ENCODE data around the gene AFG3L2. TPM values are rescaled to one million over a fixed set of nuclear protein-coding genes. Genes with fewer than 3 reads are reported as not detected.

AFG3L2 gene
- total and polyA plus RNA-seq, 2 of the 8 experiments (the other 6 are each of a cell fraction or from before 2014, with no cell fraction given): 29.7 to 84.8 TPM

GRCh38 chr18:12330766-12331165, 46.3 kb downstream of the AFG3L2 start:
- no peak overlapping the region for H4K8ac ChIP-seq (ENCODE audit: extremely low read depth, insufficient read depth, low read length)
- H4K20me1 ChIP-seq (replicated peaks in 1 of 2; ENCODE audit: control insufficient read depth in 1 of 2, insufficient read depth in 2 of 2, low read length in 2 of 2): peaks cover 6 to 8% of the 10 kb centered on the region in 2 experiments
- no peak overlapping the region; the same call in 1 of the 2 replicates for H2BK12ac ChIP-seq (ENCODE audit: low read depth, low read length)
- 0 out of 2 replicates have a peak, but pooled peaks cover 2% of the 10 kb centered on the region for H3K79me1 ChIP-seq (ENCODE audit: low read depth, low read length)
- H2BK120ac ChIP-seq (replicated peaks; ENCODE audit: low read depth, low read length): no peak overlapping the region
- no peak overlapping the region for H3K14ac ChIP-seq (ENCODE audit: insufficient read length)
- H3K79me2 ChIP-seq (ENCODE audit: control insufficient read depth in 1 of 2, insufficient read depth in 2 of 2, low read length in 2 of 2): no peaks in the 10 kb centered on the region
- no peak overlapping the region for H4K91ac ChIP-seq (replicated peaks; ENCODE audit: insufficient read length, low read length)
- H2BK5ac ChIP-seq (ENCODE audit: low read depth, low read length): peak overlapping the region; percentile 35
- no peaks in the 10 kb centered on the region for H3K27me3 ChIP-seq (replicated peaks in 1 of 4; ENCODE audit: control insufficient read depth in 3 of 4, extremely low read depth in 1 of 4, insufficient read depth in 3 of 4, low read length in 3 of 4)
- no peak overlapping the region for H2AFZ ChIP-seq (ENCODE audit: low read length)
- no peak overlapping the region for H4K5ac ChIP-seq (ENCODE audit: insufficient read length, low read depth, low read length)
- POLR2A ChIA-PET (ENCODE audit: partially characterized antibody): interaction anchor here (2.0 kb wide), 1 partner anchor 12 kb away, joined by 6 read pairs; no protein-coding TSS in a partner anchor
- no peaks in the 10 kb centered on the region for H3K9me3 ChIP-seq (ENCODE audit: insufficient read depth in 2 of 2, low read depth in 1 of 2, low read length in 1 of 2)
- H2AK5ac ChIP-seq (ENCODE audit: low read depth, low read length): no peak overlapping the region
- H2BK20ac ChIP-seq (ENCODE audit: low read length): no peak overlapping the region
- no peak overlapping the region for H3K4ac ChIP-seq (replicated peaks; ENCODE audit: insufficient read length, low read depth, low read length)
- no peak overlapping the region for H3K4me2 ChIP-seq (ENCODE audit: insufficient read depth in 1 of 2, low read depth in 2 of 2, low read length in 2 of 2)
- CTCF ChIA-PET (ENCODE audit: partially characterized antibody): interaction anchor here (0.9 to 6.2 kb wide), 2 partner anchors 15 to 33 kb away, joined by 4 to 96 read pairs; no protein-coding TSS in a partner anchor
- no peak overlapping the region for H3K18ac ChIP-seq (ENCODE audit: extremely low read depth, low read length)
- no peak overlapping the region for H3K23ac ChIP-seq (ENCODE audit: insufficient read length)
- H3K27ac ChIP-seq (ENCODE audit: low read depth, low read length): no peak overlapping the region
- H3K36me3 ChIP-seq (ENCODE audit: control insufficient read depth in 2 of 4, insufficient read depth in 4 of 4, low read length in 3 of 4): peaks cover 2 to 20% (median 15%) of the 10 kb centered on the region in 4 experiments; a peak in 6 of 8 replicates
- H3K4me1 ChIP-seq (replicated peaks in 1 of 4; ENCODE audit: control insufficient read depth in 3 of 4, insufficient read depth in 4 of 4, low read length in 3 of 4): peaks cover 15 to 28% (median 22%) of the 10 kb centered on the region in 4 experiments
- no peaks in the 10 kb centered on the region for H3K23me2 ChIP-seq (ENCODE audit: low read depth, low read length)
- 94% methylated on average over 4 of the region's 4 CpGs; no CpG with 5 or more reads in 1 of the 2 experiments for WGBS, 2 experiments (ENCODE audit: extremely low coverage in 1 of 2, insufficient coverage in 1 of 2, insufficient read length in 1 of 2, insufficient replicate concordance in 2 of 2, low coverage in 1 of 2, low lambda C conversion rate in 2 of 2, missing lambda C conversion rate in 1 of 2)
- DNase-seq (ENCODE audit: low read depth in 1 of 2, low spot score in 2 of 2) (no peak), FAIRE-seq (no peak)
- H3K4me3 ChIP-seq (ENCODE audit: extremely low read depth in 1 of 4, insufficient read depth in 2 of 4, low read depth in 3 of 4, low read length in 4 of 4): no peak overlapping the region
- no peak overlapping the region for H3K9ac ChIP-seq (replicated peaks in 1 of 4; ENCODE audit: extremely low read depth in 1 of 4, low read depth in 3 of 4, low read length in 3 of 4)
- no peak overlapping the region for H3K56ac ChIP-seq (replicated peaks; ENCODE audit: insufficient read length, low read depth, low read length)
- H2BK15ac ChIP-seq (ENCODE audit: low read length): no peak overlapping the region
- TF ChIP-seq TBP (IDR thresholded peaks at IDR 0.05; ENCODE audit: low read depth, low read length): no peak
- TF ChIP-seq GTF2F1 (IDR thresholded peaks at IDR 0.05; ENCODE audit: borderline replicate concordance, low read depth, low read length): no peak
- no peak for TF ChIP-seq CHD2 (IDR thresholded peaks at IDR 0.05; ENCODE audit: low read length)
- TF ChIP-seq BCL11A (IDR thresholded peaks at IDR 0.05; ENCODE audit: low read depth in 2 of 2, low read length in 2 of 2): no peak
- TF ChIP-seq ZNF274 (IDR thresholded peaks at IDR 0.05; ENCODE audit: borderline replicate concordance, extremely low read depth, low read length): no peak
- no peak for TF ChIP-seq ASH2L (IDR thresholded peaks at IDR 0.05; ENCODE audit: low read length)
- TF ChIP-seq EGR1 (IDR thresholded peaks at IDR 0.05; ENCODE audit: borderline replicate concordance, low read depth, low read length): no peak
- TF ChIP-seq SP1 (IDR thresholded peaks at IDR 0.05; ENCODE audit: low read depth, low read length): no peak
- no peak for TF ChIP-seq PHF8 (conservative IDR thresholded peaks at IDR 0.05; ENCODE audit: low read depth, low read length)
- no peak for TF ChIP-seq NANOG (IDR thresholded peaks at IDR 0.05; ENCODE audit: insufficient read depth, low read depth, low read length, poor library complexity, severe bottlenecking)
- TF ChIP-seq CHD1 (IDR thresholded peaks at IDR 0.05; ENCODE audit: low read depth, low read length): no peak
- TF ChIP-seq SUZ12 (IDR thresholded peaks at IDR 0.05; ENCODE audit: low read length): no peak
- TF ChIP-seq RBBP5 (IDR thresholded peaks at IDR 0.05; ENCODE audit: borderline replicate concordance, low read depth, low read length): no peak
- no peak for TF ChIP-seq USF2 (IDR thresholded peaks at IDR 0.05; ENCODE audit: low read length)

Data from H1 (cell line).